Measurements from ENCODE around the gene JARID2.

- TF ChIP-seq EZH2 (IDR thresholded peaks at IDR 0.05) (no peak), POLR2AphosphoS5 (IDR thresholded peaks at IDR 0.05; ENCODE audit: borderline replicate concordance, low read depth, low read length) (no peak)
Observed at GRCh38 chr6:15355683-15356099, 109.8 kb downstream of the JARID2 start.
